ENCODE measurements around the gene BANF2.
A peak's percentile ranks its signal among the peaks of the same experiment; 100 is the strongest.

BANF2 gene

GRCh38 chr20:17709361-17710293 is 9.9 kb downstream of the BANF2 start:
- ATAC-seq (replicated peaks; ENCODE audit: extremely low read depth, poor library complexity, severe bottlenecking) (no peak), DNase-seq (ENCODE audit: low spot score in 2 of 2) (no peak)
- no peaks in the 10 kb centered on the region for H3K9me3 Mint-ChIP-seq
- no peak overlapping the region for H3K27ac Mint-ChIP-seq (ENCODE audit: low read depth)
- no peaks in the 10 kb centered on the region for H3K36me3 Mint-ChIP-seq (ENCODE audit: insufficient read depth)
- H3K4me3 Mint-ChIP-seq, result no peak overlapping the region
- no peaks in the 10 kb centered on the region for H3K4me1 Mint-ChIP-seq
- H3K27me3 Mint-ChIP-seq, result peaks cover 13% of the 10 kb centered on the region

GRCh38 chr20:17710379-17711266 is 10.9 kb downstream of the BANF2 start:
- H3K27ac Mint-ChIP-seq (ENCODE audit: low read depth), result no peak overlapping the region
- peaks cover 13% of the 10 kb centered on the region for H3K27me3 Mint-ChIP-seq
- no peaks in the 10 kb centered on the region for H3K36me3 Mint-ChIP-seq (ENCODE audit: insufficient read depth)
- DNase-seq (ENCODE audit: low spot score in 2 of 2) (no peak), ATAC-seq (replicated peaks; ENCODE audit: extremely low read depth, poor library complexity, severe bottlenecking) (no peak)
- H3K4me1 Mint-ChIP-seq, result no peaks in the 10 kb centered on the region
- H3K9me3 Mint-ChIP-seq, result no peaks in the 10 kb centered on the region
- no peak overlapping the region for H3K4me3 Mint-ChIP-seq

GRCh38 chr20:17711267-17711627 is 11.5 kb downstream of the BANF2 start:
- H3K9me3 Mint-ChIP-seq, result no peaks in the 10 kb centered on the region
- no peaks in the 10 kb centered on the region for H3K36me3 Mint-ChIP-seq (ENCODE audit: insufficient read depth)
- ATAC-seq (replicated peaks; ENCODE audit: extremely low read depth, poor library complexity, severe bottlenecking) (no peak), DNase-seq (ENCODE audit: low spot score in 2 of 2) (no peak)
- H3K27me3 Mint-ChIP-seq, result peaks cover 13% of the 10 kb centered on the region
- H3K27ac Mint-ChIP-seq (ENCODE audit: low read depth), result no peak overlapping the region
- no peaks in the 10 kb centered on the region for H3K4me1 Mint-ChIP-seq
- no peak overlapping the region for H3K4me3 Mint-ChIP-seq

DNA sequence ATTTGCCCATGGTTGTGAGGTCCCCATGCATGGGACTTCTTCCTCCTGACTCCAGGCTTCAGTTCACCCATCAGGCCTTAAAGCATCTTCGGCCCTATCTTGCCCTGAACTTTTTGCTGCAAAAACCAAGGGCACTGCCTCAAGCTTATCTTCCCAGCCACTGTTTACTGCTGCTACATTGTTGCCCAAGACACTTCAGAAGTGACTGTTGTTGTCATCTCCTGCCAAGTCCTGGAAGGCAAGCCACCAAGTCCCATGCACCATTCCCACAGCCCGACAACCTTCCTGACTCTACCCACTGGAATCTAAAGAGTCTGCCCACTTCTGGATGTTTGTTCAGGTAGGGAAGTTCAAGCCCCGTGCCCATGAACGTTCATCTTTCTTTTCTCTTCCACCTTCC is 12.4 kb downstream of the BANF2 start:
- ATAC-seq (replicated peaks; ENCODE audit: extremely low read depth, poor library complexity, severe bottlenecking) (no peak), DNase-seq (ENCODE audit: low spot score in 2 of 2) (no peak)
- Mint-ChIP-seq H3K27ac (ENCODE audit: low read depth) (no peak overlapping the region), H3K4me1 (no peaks in the 10 kb centered on the region), H3K4me3 (no peak overlapping the region), H3K27me3 (peaks cover 13% of the 10 kb centered on the region), H3K36me3 (ENCODE audit: insufficient read depth) (no peaks in the 10 kb centered on the region), H3K9me3 (no peaks in the 10 kb centered on the region)

DNA sequence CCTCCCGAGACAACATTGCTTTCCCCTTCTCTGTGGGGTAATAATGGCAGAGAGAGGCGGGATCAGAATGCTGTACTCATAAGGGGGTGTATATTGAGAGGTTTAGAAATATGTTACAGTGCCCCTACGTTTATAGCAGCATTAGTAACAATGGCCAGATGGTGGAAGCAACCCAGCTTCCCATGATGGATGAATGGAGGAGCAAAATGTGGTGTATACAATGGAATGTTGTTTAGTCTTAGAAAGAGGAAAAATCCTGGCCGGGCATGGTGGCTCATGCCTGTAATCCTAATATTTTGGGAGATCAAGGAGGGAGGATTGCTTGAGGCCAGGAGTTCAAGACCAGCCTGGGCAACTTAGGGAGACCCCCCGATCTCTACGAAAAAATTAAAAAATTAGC is 12.9 kb downstream of the BANF2 start:
- H3K27me3 Mint-ChIP-seq, result peaks cover 13% of the 10 kb centered on the region
- H3K27ac Mint-ChIP-seq (ENCODE audit: low read depth), result peak overlapping the region; percentile 34
- no peaks in the 10 kb centered on the region for H3K36me3 Mint-ChIP-seq (ENCODE audit: insufficient read depth)
- H3K9me3 Mint-ChIP-seq, result no peaks in the 10 kb centered on the region
- no peak for ATAC-seq (replicated peaks; ENCODE audit: extremely low read depth, poor library complexity, severe bottlenecking)
- no peak for DNase-seq (ENCODE audit: low spot score in 2 of 2)
- H3K4me3 Mint-ChIP-seq, result no peak overlapping the region
- H3K4me1 Mint-ChIP-seq, result no peaks in the 10 kb centered on the region

DNA sequence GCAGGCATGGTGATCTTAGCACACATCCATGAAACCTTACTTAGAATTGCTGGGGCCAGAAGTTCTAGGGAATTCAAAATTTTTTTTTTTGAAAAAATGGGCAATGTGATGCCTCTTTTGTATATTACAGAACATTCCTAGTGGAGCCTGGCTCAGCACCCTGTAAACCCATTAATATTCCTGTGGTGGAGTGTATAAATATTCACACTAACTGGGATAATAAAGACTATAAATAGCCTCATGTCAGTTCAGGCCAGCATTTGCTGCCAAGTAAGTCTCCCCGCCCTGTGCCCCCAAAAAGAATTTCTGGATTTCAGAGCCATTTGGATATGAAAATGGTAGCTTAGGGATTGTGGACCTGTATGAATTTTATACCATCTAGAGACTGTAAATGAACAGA is 14.8 kb downstream of the BANF2 start:
- Mint-ChIP-seq H3K4me1 (no peaks in the 10 kb centered on the region), H3K27me3 (peaks cover 27% of the 10 kb centered on the region), H3K9me3 (no peaks in the 10 kb centered on the region), H3K36me3 (ENCODE audit: insufficient read depth) (no peaks in the 10 kb centered on the region), H3K4me3 (no peak overlapping the region), H3K27ac (ENCODE audit: low read depth) (no peak overlapping the region)
- ATAC-seq (replicated peaks; ENCODE audit: extremely low read depth, poor library complexity, severe bottlenecking), result no peak
- no peak for DNase-seq (ENCODE audit: low spot score in 2 of 2)

GRCh38 chr20:17715075-17715474 is 15.3 kb downstream of the BANF2 start:
- ATAC-seq (replicated peaks; ENCODE audit: extremely low read depth, poor library complexity, severe bottlenecking), result no peak
- no peak overlapping the region for H3K4me3 Mint-ChIP-seq
- H3K36me3 Mint-ChIP-seq (ENCODE audit: insufficient read depth), result no peaks in the 10 kb centered on the region
- no peaks in the 10 kb centered on the region for H3K9me3 Mint-ChIP-seq
- no peak overlapping the region for H3K27ac Mint-ChIP-seq (ENCODE audit: low read depth)
- DNase-seq (ENCODE audit: low spot score in 2 of 2), result no peak
- no peaks in the 10 kb centered on the region for H3K4me1 Mint-ChIP-seq
- H3K27me3 Mint-ChIP-seq, result peaks cover 29% of the 10 kb centered on the region

DNA sequence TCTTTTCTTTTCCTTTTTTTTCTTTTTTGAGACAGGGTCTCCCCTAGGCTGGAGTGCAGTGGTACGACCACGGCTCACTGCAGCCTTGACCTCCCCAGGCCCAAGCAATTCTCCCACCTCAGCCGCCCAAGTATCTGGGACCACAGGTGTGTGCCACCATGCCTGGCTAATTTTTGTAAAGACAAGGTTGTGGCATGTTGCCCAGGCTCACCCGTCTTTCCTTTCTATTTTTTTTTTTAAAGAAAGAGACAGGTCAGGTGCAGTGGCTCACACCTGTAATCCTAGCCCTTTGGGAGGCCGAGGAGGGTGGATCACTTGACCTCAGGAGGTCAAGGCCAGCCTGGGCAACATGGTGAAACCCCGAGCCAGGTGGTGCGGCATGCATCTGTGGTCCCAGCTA is 16.6 kb downstream of the BANF2 start:
- DNase-seq (ENCODE audit: low spot score in 2 of 2) (no peak), ATAC-seq (replicated peaks; ENCODE audit: extremely low read depth, poor library complexity, severe bottlenecking) (no peak)
- no peaks in the 10 kb centered on the region for H3K4me1 Mint-ChIP-seq
- H3K9me3 Mint-ChIP-seq, result no peaks in the 10 kb centered on the region
- no peak overlapping the region for H3K27ac Mint-ChIP-seq (ENCODE audit: low read depth)
- no peaks in the 10 kb centered on the region for H3K36me3 Mint-ChIP-seq (ENCODE audit: insufficient read depth)
- peaks cover 29% of the 10 kb centered on the region for H3K27me3 Mint-ChIP-seq
- H3K4me3 Mint-ChIP-seq, result no peak overlapping the region

GRCh38 chr20:17720755-17721154 is 21.0 kb downstream of the BANF2 start:
- DNase-seq (ENCODE audit: low spot score in 2 of 2), result no peak
- Mint-ChIP-seq H3K27me3 (peaks cover 48% of the 10 kb centered on the region), H3K36me3 (ENCODE audit: insufficient read depth) (no peaks in the 10 kb centered on the region), H3K4me3 (no peak overlapping the region), H3K9me3 (no peaks in the 10 kb centered on the region), H3K27ac (ENCODE audit: low read depth) (no peak overlapping the region), H3K4me1 (no peaks in the 10 kb centered on the region)
- no peak for ATAC-seq (replicated peaks; ENCODE audit: extremely low read depth, poor library complexity, severe bottlenecking)

DNA sequence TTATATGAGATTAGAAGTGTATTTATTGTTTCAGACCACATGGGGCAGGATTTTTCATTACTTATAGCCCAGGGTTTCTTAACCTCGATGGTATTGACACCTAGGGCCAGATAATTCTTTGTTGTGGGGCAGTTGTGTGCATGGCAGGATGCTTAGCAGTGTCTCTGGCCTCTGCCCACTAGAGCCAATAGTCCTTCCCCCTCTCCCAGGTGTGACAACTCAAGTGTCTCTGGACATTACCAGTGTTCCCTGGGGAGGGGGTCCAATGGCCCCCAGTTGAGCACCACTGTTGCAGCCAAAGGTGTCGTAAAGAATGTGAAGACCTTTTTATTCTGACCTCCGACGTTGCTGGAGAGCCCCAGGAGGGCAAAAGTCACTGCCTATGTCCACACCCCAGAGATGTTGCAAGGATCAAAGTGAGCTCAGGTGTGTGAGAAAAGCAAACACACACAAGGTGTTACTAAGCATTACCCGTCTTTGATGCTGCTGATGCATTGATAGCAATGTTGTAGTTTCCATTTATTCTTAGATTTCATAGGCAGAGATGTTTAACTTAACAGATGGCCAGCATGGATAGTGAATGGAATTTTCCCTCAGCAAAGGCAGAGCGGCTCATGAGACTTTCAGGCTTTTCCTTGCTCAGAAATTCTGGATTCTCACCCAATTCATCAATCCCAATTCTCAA is 22.2 kb downstream of the BANF2 start:
- Mint-ChIP-seq H3K4me1 (no peaks in the 10 kb centered on the region), H3K4me3 (no peak overlapping the region), H3K27me3 (peaks cover 48% of the 10 kb centered on the region), H3K9me3 (no peaks in the 10 kb centered on the region), H3K36me3 (ENCODE audit: insufficient read depth) (no peaks in the 10 kb centered on the region), H3K27ac (ENCODE audit: low read depth) (no peak overlapping the region)
- DNase-seq (ENCODE audit: low spot score in 2 of 2) (no peak), ATAC-seq (replicated peaks; ENCODE audit: extremely low read depth, poor library complexity, severe bottlenecking) (no peak)

DNA sequence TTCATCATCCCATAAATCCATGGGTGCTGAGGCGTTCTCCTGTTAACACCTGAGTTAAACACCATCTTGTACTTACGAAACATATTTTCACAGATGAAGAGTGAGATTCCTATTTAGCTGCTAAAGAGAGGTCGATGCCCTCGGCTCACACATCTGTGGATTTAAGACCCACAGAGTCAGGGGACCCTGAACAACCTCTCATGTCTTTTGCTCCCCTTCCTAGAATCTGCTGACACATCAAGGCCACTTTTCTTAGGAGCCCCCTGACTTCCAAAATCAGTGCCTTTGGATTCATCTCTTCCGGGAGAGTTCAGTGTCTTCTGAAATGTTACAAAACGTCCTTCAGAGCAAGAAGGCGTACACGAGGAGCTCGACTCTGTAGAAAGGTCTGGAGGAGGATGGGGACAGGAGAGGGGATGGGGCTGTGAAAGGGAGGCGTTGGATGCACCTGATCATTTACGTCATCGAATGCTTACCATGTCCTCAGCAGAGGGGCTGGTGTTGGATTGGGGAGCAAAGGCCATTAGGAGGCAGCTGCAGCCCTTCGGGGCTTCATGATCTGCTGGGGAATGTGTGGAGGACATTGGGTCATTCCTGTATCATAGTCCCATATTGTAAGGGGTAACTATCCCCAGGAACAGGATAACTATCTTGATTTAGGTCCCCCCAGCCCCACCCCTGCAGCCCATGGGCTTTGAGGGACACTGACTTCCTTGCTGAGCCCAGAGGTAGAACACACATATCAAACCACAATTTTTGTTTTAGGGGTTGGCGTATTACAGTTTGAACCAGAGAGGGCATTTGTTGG is 22.9 kb downstream of the BANF2 start:
- Mint-ChIP-seq H3K27me3 (peaks cover 48% of the 10 kb centered on the region), H3K27ac (ENCODE audit: low read depth) (no peak overlapping the region), H3K9me3 (no peaks in the 10 kb centered on the region)

DNA sequence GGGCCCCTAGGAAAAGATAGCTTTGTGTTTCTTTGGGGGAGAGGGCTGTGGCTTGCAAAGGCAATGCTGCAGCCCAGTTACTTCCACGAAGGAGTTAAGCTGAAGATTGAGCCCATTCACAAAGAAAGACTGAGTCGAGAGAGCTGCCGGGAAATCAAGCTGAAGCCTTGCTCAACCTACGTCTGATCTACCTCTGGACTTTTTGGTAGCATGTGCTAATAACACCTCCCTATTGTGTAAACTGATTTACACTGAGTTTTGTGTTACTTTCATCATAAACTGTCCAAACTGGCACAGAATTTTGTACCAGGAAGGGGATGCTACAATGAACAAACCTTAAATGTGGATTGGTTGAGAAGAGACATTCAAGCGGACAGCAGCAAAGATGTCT is 23.5 kb downstream of the BANF2 start:
- Mint-ChIP-seq H3K4me1 (no peaks in the 10 kb centered on the region), H3K36me3 (ENCODE audit: insufficient read depth) (no peaks in the 10 kb centered on the region), H3K27me3 (peaks cover 54% of the 10 kb centered on the region), H3K27ac (ENCODE audit: low read depth) (no peak overlapping the region), H3K4me3 (no peak overlapping the region), H3K9me3 (no peaks in the 10 kb centered on the region)
- no peak for DNase-seq (ENCODE audit: low spot score in 2 of 2)
- ATAC-seq (replicated peaks; ENCODE audit: extremely low read depth, poor library complexity, severe bottlenecking), result no peak

More for the DNA sequence above, 22.9 kb downstream of the BANF2 start:
- no peaks in the 10 kb centered on the region for H3K4me1 Mint-ChIP-seq
- H3K4me3 Mint-ChIP-seq, result no peak overlapping the region
- no peaks in the 10 kb centered on the region for H3K36me3 Mint-ChIP-seq (ENCODE audit: insufficient read depth)
- DNase-seq (ENCODE audit: low spot score in 2 of 2) (no peak), ATAC-seq (replicated peaks; ENCODE audit: extremely low read depth, poor library complexity, severe bottlenecking) (no peak)
